Measurements from ENCODE around the gene TMEM184A.

Gene TMEM184A

DNA sequence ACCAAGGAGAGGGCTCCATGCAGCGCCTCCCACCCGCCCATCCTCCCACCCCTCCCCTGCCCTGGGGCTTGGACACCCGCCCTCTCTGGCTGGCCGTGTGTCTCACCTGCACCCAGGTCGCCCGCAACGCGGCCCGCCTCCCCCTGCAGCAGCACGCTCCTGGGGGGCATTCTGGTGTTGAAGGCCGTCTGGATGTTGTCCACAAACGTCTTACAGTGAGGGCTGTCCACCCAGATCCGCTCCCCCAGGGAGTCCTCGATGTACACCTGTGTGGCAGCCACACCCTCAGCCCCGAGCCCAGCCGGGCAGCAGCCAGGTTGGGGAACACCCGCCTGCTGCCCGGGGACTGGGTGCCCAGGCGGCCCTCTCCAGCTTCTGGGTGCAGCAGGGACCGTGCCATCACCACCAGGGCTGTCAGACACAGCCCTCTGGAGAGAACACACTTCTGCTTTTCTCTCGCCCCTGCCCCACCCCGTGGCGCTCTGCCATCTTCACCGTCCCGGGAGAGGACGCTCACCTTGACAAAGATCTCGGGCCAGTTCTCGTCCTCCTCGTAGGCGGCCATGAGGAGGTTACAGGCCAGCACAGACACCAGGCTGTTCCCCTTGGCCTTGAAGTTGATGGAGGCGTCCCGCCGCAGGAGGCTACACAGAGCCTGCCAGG, 56.5 kb downstream of the TMEM184A start:
- TF ChIP-seq EP300 (IDR thresholded peaks at IDR 0.05; ENCODE audit: borderline replicate concordance), result no peak
- TF ChIP-seq, protein P1, sequence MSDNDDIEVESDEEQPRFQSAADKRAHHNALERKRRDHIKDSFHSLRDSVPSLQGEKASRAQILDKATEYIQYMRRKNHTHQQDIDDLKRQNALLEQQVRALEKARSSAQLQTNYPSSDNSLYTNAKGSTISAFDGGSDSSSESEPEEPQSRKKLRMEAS (IDR thresholded peaks at IDR 0.05), result no peak
- TF ChIP-seq TCF12 (IDR thresholded peaks at IDR 0.05; ENCODE audit: low read depth), result no peak
- TF ChIP-seq NFIC (IDR thresholded peaks at IDR 0.05), result no peak
- no peak for TF ChIP-seq FOXM1 (IDR thresholded peaks at IDR 0.05; ENCODE audit: borderline replicate concordance, low read depth)
- no peak for TF ChIP-seq RAD21 (IDR thresholded peaks at IDR 0.05; ENCODE audit: low read depth)
- no peak for TF ChIP-seq CEBPB (IDR thresholded peaks at IDR 0.05)
- TF ChIP-seq, protein P2, sequence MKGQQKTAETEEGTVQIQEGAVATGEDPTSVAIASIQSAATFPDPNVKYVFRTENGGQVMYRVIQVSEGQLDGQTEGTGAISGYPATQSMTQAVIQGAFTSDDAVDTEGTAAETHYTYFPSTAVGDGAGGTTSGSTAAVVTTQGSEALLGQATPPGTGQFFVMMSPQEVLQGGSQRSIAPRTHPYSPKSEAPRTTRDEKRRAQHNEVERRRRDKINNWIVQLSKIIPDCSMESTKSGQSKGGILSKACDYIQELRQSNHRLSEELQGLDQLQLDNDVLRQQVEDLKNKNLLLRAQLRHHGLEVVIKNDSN (IDR thresholded peaks at IDR 0.05), result no peak
- TF ChIP-seq TAF1 (IDR thresholded peaks at IDR 0.05; ENCODE audit: low read depth), result no peak
- no peak for TF ChIP-seq CREB1 (IDR thresholded peaks at IDR 0.05; ENCODE audit: low read depth)
- no peak for TF ChIP-seq TEAD4 (IDR thresholded peaks at IDR 0.05)
- no peak for TF ChIP-seq ZBTB7A (IDR thresholded peaks at IDR 0.05; ENCODE audit: low read depth)
- TF ChIP-seq EGR1 (IDR thresholded peaks at IDR 0.05), result no peak
- no peak for TF ChIP-seq YY1 (IDR thresholded peaks at IDR 0.05; ENCODE audit: low read depth)
- TF ChIP-seq, protein P3, sequence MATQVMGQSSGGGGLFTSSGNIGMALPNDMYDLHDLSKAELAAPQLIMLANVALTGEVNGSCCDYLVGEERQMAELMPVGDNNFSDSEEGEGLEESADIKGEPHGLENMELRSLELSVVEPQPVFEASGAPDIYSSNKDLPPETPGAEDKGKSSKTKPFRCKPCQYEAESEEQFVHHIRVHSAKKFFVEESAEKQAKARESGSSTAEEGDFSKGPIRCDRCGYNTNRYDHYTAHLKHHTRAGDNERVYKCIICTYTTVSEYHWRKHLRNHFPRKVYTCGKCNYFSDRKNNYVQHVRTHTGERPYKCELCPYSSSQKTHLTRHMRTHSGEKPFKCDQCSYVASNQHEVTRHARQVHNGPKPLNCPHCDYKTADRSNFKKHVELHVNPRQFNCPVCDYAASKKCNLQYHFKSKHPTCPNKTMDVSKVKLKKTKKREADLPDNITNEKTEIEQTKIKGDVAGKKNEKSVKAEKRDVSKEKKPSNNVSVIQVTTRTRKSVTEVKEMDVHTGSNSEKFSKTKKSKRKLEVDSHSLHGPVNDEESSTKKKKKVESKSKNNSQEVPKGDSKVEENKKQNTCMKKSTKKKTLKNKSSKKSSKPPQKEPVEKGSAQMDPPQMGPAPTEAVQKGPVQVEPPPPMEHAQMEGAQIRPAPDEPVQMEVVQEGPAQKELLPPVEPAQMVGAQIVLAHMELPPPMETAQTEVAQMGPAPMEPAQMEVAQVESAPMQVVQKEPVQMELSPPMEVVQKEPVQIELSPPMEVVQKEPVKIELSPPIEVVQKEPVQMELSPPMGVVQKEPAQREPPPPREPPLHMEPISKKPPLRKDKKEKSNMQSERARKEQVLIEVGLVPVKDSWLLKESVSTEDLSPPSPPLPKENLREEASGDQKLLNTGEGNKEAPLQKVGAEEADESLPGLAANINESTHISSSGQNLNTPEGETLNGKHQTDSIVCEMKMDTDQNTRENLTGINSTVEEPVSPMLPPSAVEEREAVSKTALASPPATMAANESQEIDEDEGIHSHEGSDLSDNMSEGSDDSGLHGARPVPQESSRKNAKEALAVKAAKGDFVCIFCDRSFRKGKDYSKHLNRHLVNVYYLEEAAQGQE (IDR thresholded peaks at IDR 0.05; ENCODE audit: low read depth), result no peak

GRCh38 chr7:1498370-1499305, 57.4 kb downstream of the TMEM184A start:
- TF ChIP-seq EGR1 (IDR thresholded peaks at IDR 0.05), result no peak
- TF ChIP-seq TEAD4 (IDR thresholded peaks at IDR 0.05), result no peak
- no peak for TF ChIP-seq FOXM1 (IDR thresholded peaks at IDR 0.05; ENCODE audit: borderline replicate concordance, low read depth)
- no peak for TF ChIP-seq CREB1 (IDR thresholded peaks at IDR 0.05; ENCODE audit: low read depth)
- TF ChIP-seq RAD21 (IDR thresholded peaks at IDR 0.05; ENCODE audit: low read depth), result no peak
- no peak for TF ChIP-seq ZBTB7A (IDR thresholded peaks at IDR 0.05; ENCODE audit: low read depth)
- TF ChIP-seq CEBPB (IDR thresholded peaks at IDR 0.05), result no peak
- TF ChIP-seq, protein P1 (IDR thresholded peaks at IDR 0.05), result no peak
- TF ChIP-seq NFIC (IDR thresholded peaks at IDR 0.05), result no peak
- TF ChIP-seq, protein P2 (IDR thresholded peaks at IDR 0.05), result no peak
- TF ChIP-seq TCF12 (IDR thresholded peaks at IDR 0.05; ENCODE audit: low read depth), result no peak
- TF ChIP-seq TAF1 (IDR thresholded peaks at IDR 0.05; ENCODE audit: low read depth), result no peak
- TF ChIP-seq, protein P3 (IDR thresholded peaks at IDR 0.05; ENCODE audit: low read depth), result no peak
- TF ChIP-seq YY1 (IDR thresholded peaks at IDR 0.05; ENCODE audit: low read depth), result no peak
- TF ChIP-seq EP300 (IDR thresholded peaks at IDR 0.05; ENCODE audit: borderline replicate concordance), result no peak

DNA sequence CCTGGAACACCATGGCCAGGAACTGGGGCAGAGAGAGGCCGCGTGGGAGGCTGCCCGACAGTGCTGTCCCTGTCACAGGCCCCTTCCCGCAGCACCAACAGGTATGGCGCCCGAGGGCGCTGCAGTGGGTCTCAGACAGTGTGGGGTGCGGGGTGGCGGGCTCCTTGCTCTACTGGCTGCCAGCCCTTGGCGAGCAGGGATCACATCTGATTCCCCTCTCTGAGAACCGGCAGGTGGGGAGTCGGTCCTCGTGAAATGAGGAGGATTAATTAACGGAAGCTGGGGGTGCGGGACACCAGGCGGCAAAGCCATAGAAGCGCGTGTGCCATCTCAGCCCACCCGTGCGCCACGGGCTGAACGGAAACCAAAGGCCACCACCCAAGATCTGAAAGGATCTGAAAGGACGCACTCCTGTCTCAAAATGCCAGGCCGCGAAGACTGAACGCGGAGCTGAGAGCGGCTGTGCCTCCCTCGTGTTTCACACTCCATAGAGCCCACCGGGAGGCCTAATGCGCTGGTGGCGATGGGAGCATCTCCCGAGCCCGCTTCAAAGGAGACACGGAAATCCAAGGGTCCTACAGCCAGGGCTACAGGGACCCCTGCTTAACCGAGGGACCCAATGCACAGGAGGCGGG, 58.6 kb downstream of the TMEM184A start:
- TF ChIP-seq, protein P1 (IDR thresholded peaks at IDR 0.05), result no peak
- no peak for TF ChIP-seq EGR1 (IDR thresholded peaks at IDR 0.05)
- no peak for TF ChIP-seq ZBTB7A (IDR thresholded peaks at IDR 0.05; ENCODE audit: low read depth)
- no peak for TF ChIP-seq TCF12 (IDR thresholded peaks at IDR 0.05; ENCODE audit: low read depth)
- no peak for TF ChIP-seq NFIC (IDR thresholded peaks at IDR 0.05)
- no peak for TF ChIP-seq CEBPB (IDR thresholded peaks at IDR 0.05)
- TF ChIP-seq RAD21 (IDR thresholded peaks at IDR 0.05; ENCODE audit: low read depth), result no peak
- TF ChIP-seq EP300 (IDR thresholded peaks at IDR 0.05; ENCODE audit: borderline replicate concordance), result no peak
- TF ChIP-seq TAF1 (IDR thresholded peaks at IDR 0.05; ENCODE audit: low read depth), result no peak
- no peak for TF ChIP-seq TEAD4 (IDR thresholded peaks at IDR 0.05)
- TF ChIP-seq, protein P3 (IDR thresholded peaks at IDR 0.05; ENCODE audit: low read depth), result no peak
- TF ChIP-seq YY1 (IDR thresholded peaks at IDR 0.05; ENCODE audit: low read depth), result no peak
- TF ChIP-seq, protein P2 (IDR thresholded peaks at IDR 0.05), result no peak
- no peak for TF ChIP-seq FOXM1 (IDR thresholded peaks at IDR 0.05; ENCODE audit: borderline replicate concordance, low read depth)
- TF ChIP-seq CREB1 (IDR thresholded peaks at IDR 0.05; ENCODE audit: low read depth), result no peak

All from Ishikawa (cell line).